Germinal center (tissue), 1 donor: ENCODE data around the gene HIGD1C.
"Not testable (repeated sequence)": the region's sequence is repeated elsewhere in the genome, so short reads cannot be mapped to it uniquely, and the experiment has no call there.

Source experiments
- DNase-seq: peaks from one replicate; pipeline ENCODE4 v3.0.0; 2012; ENCODE audit warnings: mixed read lengths, low spot score

HIGD1C gene

DNA sequence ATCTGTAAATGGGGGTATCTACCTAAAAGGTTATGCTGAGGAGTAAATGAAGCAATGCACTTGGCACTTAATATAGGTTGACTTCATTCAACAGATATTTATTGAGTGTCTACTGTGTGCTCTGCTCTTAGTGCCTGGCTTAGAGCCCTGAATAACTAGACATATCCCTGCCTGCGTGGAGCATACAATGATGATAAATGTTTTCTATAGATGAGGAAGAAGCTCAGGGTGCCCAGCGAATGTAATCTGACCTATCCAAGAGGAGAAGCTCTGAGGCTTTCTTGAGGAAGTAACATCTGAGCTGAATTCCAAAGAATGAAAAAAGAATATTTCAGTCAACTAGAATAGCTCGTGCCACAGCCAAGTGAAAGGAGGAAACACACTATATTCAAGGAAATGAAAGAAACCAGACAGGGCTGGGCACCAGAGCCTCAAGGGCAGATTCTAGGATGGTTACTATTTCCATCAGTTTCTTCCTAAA lies 17.9 kb upstream of the HIGD1C start:
- DNase-seq = no peak

DNA sequence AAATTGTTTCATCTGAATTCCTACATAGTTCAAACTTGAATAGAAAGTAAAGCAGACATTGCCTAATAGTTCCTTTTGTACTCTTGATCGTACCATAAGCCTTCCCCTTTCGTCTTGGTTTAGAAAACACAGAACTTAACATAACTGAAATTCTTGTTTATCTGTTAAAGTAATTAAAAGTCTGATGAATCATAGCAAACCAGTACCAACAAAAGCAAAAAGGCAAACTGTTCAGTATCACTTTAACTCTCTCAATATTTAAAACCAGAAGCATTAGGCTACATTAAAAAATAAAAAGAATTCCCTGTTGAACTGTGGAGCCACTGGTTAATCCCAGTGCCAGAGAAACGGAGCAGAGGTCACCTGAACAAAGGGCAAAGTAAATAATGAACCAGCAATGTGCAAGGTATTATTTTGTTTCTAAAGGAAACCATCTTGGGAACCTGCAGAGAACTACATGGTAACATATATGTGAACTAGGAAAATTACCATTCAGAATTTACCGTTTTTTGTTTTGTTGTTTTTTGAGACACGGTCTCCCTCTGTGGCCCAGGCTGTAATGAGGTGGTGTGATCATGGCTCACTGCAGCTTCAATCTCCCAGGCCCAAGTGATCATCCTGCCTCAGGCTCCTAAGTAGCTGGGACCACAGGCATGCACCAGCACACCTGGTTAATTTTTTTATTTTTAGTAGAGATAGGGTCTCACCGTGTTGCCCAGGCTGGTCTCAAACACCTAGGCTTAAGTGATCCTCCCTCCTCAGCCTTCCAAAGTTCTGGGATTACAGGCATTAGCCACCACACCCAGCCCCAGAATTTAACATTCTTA lies 17.1 kb upstream of the HIGD1C start:
- DNase-seq = no peak

DNA sequence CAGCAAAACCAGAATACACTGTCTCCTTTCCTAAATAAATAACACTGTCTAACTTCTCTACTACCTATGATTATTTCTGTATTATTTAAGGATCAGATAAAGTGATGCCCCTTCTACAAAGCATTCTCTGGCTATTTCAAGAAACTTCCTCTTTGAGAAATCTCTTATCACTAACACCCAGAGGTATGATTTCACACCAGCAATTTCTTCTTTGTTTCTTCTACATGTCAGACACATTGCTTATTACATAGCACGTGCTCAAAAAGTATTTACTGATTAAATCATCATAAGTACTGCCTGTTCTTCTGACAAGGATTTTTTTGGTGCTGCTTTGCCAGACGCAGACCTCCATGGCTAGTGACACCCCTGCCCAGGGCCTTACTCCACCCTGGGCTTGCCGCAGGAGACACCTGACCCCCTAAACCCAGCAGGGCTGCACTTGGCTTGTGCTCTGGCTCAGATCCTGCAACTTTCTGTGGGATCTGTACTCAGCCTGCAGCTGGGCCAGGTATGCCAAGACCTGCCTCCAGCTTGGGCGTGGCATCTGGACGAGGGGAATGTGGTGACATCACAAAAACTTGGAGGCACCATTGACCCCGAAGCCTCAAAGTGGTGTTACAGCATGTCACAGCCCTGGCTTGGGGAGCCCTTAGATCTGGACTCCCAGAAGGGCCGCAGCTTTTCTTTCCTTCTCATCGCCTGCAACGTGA lies 15.4 kb upstream of the HIGD1C start:
- DNase-seq = no peak

GRCh38 chr12:50937653-50938052 lies 14.7 kb upstream of the HIGD1C start:
- no peak for DNase-seq

DNA sequence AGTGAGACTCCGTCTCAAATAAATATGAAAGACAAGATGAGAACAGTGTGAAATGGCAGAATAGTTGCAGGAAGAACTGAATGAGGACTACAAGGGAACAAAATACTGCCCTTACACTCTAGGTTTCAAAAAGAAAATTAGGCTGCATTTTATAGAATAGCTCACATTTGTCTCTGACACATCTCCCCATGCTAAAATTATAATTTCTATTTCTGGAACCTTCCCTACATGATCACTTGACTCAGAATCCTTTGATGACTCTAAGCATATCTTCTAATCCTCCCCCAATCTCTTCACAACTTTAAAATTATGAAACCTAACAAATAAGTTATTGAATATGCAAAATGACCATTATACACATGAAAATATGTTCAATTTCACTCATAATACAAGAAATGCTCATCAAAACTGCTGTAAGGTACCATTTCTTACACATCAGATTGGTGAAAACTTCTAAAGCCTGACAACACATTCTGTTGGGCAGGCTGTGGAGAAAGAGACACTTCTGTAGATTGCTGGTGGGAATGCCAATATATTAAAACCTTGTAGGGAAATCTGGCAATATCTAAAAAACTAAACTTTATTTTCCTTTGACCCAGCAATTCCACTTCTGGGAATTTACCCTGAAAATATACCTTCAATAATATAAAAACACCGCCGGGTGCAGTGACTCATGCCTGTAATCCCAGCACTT lies 4.3 kb upstream of the HIGD1C start:
- no peak for DNase-seq

DNA sequence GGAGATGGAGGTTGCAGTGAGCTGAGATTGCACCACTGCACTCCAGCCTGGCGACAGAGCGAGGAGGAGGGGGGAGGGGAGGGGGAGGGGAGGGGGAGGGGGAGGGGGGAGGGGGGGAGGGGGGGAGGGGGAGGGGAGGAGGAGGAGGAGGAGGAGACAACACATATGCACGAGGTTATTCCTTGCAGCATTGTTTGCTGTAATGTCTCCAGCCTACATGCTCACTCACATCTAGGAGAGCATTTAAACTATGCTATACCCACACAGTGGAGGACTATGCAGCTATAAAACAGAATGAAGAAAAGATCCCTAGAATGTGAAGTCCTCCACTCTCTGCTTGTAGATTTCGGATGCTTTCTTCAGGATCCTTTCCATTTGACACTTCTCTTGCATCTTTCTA lies 3.5 kb upstream of the HIGD1C start:
- DNase-seq = no peak

DNA sequence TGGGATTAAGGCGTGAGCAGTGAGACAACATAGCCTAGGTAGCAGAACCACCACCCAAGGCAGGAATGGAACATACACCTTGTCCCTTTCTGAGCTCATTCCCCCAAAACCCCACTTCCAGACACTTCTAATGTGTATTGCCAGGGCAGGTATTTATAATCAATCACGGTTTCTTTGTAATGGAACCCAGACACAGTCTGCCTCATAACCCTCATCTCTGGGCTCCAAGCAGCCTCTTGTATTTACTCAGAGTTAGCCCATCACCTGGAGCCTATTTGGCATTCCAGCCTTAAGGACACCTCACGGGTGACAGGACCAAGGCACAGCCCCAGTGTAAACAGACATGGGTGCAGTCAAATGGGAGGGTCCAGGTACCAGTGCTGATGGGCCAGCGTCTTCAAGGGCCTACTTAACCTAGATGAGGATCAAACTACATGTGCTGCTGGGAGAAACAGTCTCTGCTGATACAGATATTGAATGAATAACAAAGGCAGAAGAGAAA lies 2.5 kb upstream of the HIGD1C start:
- no peak for DNase-seq

GRCh38 chr12:50951112-50951511 lies 1.2 kb upstream of the HIGD1C start:
- no peak for DNase-seq

- no peak for DNase-seq
Measured at GRCh38 chr12:50953047-50953446, 703 bp downstream of the HIGD1C start.

DNA sequence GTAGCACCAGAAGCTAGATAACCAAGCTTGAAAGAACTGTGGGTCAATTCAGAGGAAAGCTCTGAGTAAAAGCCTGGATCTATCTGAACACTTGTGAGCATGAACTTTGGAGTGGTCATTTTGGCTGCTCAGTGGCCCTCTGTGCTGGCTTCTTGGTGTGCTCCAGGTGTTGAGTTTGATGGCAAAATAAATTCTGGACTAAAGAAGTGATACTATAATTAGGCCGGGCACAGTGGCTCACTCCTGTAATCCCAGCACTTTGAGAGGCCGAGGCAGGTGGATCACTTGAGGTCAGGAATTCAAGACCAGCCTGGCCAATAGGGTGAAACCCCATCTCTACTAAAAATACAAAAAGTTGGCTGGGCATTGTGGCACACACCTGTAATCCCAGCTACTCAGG lies 2.4 kb downstream of the HIGD1C start:
- not testable (repeated sequence) for DNase-seq

DNA sequence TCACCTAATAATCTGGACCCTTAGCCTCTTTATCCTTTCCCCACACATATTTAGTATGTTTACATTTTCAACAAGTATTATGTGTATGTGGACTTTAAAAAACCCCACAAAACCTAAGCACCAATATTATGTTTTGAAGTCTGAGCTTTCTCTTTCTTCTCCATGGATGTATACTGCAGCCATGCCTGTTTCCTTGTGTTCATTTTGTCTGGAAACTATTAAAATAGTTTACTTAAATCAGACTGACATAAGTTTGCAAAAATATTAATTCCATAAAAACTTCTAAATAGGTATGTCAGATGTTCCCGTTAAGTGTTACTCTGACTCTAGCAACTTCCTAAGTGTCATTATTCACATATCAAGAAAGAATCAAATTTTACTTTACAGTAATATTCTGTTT lies 2.9 kb downstream of the HIGD1C start:
- DNase-seq = no peak

- DNase-seq = no peak
Measured at GRCh38 chr12:50955697-50956096, 3.4 kb downstream of the HIGD1C start.

GRCh38 chr12:50960130-50960529 lies 7.8 kb downstream of the HIGD1C start:
- DNase-seq = no peak

DNA sequence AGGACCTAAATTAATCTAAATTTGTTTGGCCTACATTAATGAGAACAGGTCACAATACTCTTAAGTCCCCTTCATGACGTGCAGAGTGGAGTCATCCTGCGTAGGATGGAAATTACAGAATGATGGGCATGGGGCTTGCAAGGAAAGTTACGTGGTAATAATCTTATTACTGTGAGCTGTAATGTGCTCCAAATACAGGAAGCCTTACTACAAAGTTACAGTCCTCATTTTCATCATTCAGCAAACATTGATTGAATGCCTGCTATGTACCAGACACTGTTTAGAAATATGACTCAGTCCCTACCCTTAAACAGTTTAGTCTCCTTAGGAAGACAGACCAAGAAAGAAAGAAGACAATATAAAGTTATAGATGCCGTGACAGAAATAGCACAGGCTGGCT lies 9.4 kb downstream of the HIGD1C start:
- DNase-seq = no peak

- no peak for DNase-seq
Measured at GRCh38 chr12:50964432-50964831, 12.1 kb downstream of the HIGD1C start.

DNA sequence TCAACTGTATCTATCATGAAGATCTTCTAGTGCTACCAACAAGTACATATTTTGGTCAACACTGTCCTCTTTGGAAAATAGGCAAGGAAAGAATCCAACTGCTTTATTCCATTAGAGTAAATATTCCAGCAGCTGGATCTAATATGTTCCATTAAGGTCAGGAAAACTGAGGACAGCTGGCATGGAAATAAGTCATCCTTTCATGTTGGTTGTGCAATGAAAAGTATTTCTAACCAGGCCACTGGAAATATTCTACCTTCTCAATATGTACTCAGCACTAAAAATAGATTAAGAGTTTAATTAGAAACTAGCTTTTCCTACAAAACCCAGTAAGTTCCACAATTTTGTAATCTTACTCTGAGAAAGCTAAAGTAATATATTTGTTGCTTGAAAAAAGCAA lies 19.6 kb downstream of the HIGD1C start:
- DNase-seq = no peak

DNA sequence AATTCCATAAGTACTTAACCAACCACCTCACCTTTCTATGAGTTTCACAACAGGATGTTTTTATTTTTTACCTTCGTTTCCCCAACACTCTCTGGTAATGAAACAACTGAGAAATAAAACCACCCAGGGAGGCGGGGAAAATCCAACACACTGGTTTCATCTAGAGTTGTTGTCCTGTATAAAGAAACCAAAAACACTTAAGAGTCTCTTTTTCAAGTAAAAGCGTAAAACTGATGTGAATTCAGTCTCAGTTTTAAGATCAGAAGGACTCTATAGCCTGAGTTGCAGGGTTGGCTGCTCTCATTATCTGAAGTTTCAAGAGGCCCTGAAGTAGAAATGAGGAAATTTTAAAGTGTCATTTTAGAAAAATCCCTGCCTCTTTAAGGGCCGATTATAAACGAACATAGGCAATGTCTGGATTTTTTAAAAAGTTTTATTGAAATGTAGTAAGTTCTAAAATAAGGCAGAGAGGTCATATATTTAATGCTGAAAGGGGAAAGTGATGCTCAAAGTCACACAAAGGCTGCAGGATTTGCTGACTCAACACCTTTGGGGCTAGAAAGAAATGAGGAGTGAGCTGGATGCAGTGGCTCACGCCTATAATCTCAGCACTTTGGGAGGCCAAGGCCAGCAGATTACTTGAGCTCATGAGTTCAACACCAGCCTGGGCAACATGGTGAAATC lies 27.2 kb downstream of the HIGD1C start:
- no peak for DNase-seq

- no peak for DNase-seq
Measured at GRCh38 chr12:50980545-50980944, 28.2 kb downstream of the HIGD1C start.

- DNase-seq = no peak
Measured at GRCh38 chr12:50981319-50982239, 29.2 kb downstream of the HIGD1C start.

DNA sequence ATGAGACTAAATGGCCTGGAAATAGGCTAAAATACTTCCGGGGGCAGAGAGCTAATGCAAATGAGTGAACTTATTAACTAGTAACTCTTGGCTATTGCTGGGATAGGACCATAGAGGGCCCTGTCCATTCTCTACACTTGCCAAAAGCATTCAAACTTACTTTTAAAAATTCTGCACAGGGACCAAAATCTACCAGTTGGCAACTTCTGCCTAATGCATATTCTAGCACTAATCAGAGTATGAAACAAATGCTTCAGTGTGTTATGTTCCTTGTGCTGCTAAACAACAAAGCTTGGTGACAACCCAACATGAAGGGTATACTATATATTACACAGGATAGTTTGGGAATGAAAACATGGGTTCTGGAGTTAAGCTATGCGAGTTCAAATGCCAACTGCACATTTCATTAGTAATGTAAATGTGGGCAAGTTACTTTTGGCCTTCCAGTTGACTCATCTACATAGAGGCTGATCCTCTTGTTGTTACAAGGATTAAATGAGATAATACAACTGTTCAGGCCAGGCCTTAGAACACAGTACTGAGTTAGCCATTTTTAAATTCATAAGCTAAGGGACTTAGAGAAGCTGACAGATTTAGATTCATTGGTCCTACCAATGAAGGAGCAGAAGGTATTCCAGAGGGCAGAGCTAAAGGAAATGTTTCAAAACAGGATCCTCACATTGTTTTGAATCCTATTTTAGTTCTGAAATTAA lies 32.4 kb downstream of the HIGD1C start:
- no peak for DNase-seq
